Limb (tissue), 2 donors: Measurements from ENCODE around the gene EVL.

Source experiments
- DNase-seq, 2 donors: peaks; one replicate each; pipeline ENCODE4 v3.0.0-alpha.2; 2016; ENCODE audit errors: extremely low spot score in 2 of 2

EVL gene

GRCh38 chr14:100108042-100108825 lies 43.0 kb downstream of the EVL start:
- DNase-seq = peak; percentile 66 to 88

GRCh38 chr14:100108840-100109593 lies 43.8 kb downstream of the EVL start:
- DNase-seq = peak in 1 of 2 donors; percentile 15

- DNase-seq = peak in 1 of 2 donors; percentile 21
Observed at GRCh38 chr14:100109594-100109955, 44.4 kb downstream of the EVL start.

GRCh38 chr14:100110816-100111215 lies 45.6 kb downstream of the EVL start:
- DNase-seq = peak in 1 of 2 donors; percentile 14

GRCh38 chr14:100111931-100112704 lies 46.9 kb downstream of the EVL start:
- DNase-seq = no peak

- no peak for DNase-seq
Observed at GRCh38 chr14:100114109-100114765, 49.0 kb downstream of the EVL start.

- DNase-seq = no peak
Observed at GRCh38 chr14:100115236-100115635, 50.0 kb downstream of the EVL start.

- DNase-seq = no peak
Observed at GRCh38 chr14:100115726-100116125, 50.5 kb downstream of the EVL start.

- no peak for DNase-seq
Observed at GRCh38 chr14:100116134-100116533, 50.9 kb downstream of the EVL start.

GRCh38 chr14:100117026-100117425 lies 51.8 kb downstream of the EVL start:
- no peak for DNase-seq

GRCh38 chr14:100117633-100118395 lies 52.6 kb downstream of the EVL start:
- no peak for DNase-seq

GRCh38 chr14:100118396-100119011 lies 53.3 kb downstream of the EVL start:
- no peak for DNase-seq

- no peak for DNase-seq
Observed at GRCh38 chr14:100119251-100119650, 54.0 kb downstream of the EVL start.

GRCh38 chr14:100120522-100121269 lies 55.5 kb downstream of the EVL start:
- no peak for DNase-seq

- DNase-seq = no peak
Observed at GRCh38 chr14:100121643-100122480, 56.6 kb downstream of the EVL start.

GRCh38 chr14:100122481-100123223 lies 57.4 kb downstream of the EVL start:
- DNase-seq = no peak

GRCh38 chr14:100123618-100124017 lies 58.4 kb downstream of the EVL start:
- DNase-seq = no peak

GRCh38 chr14:100124551-100125088 lies 59.4 kb downstream of the EVL start:
- DNase-seq = no peak
